ENCODE measurements around the gene UBR4.

Gene UBR4

GRCh38 chr1:19177811-19178210 lies 32.3 kb downstream of the UBR4 start:
- no peak overlapping the region for H3K4me3 ChIP-seq (ENCODE audit: low read length)
- DNase-seq (ENCODE audit: low read depth): no peak
- no peak for TF ChIP-seq CTCF (IDR thresholded peaks at IDR 0.05; ENCODE audit: insufficient read depth, low read depth, low read length, missing control alignments)

GRCh38 chr1:19169642-19170041 lies 40.4 kb downstream of the UBR4 start:
- DNase-seq (ENCODE audit: low read depth): peak; percentile 30
- H3K4me3 ChIP-seq (ENCODE audit: low read length): no peak overlapping the region
- TF ChIP-seq CTCF (IDR thresholded peaks at IDR 0.05; ENCODE audit: insufficient read depth, low read depth, low read length, missing control alignments): no peak

- no peak for TF ChIP-seq CTCF (IDR thresholded peaks at IDR 0.05; ENCODE audit: insufficient read depth, low read depth, low read length, missing control alignments)
- no peak for DNase-seq (ENCODE audit: low read depth)
- no peak overlapping the region for H3K4me3 ChIP-seq (ENCODE audit: low read length)
Observed at GRCh38 chr1:19167140-19167539, 42.9 kb downstream of the UBR4 start.

- TF ChIP-seq CTCF (IDR thresholded peaks at IDR 0.05; ENCODE audit: insufficient read depth, low read depth, low read length, missing control alignments): no peak
- no peak for DNase-seq (ENCODE audit: low read depth)
- no peak overlapping the region for H3K4me3 ChIP-seq (ENCODE audit: low read length)
Observed at GRCh38 chr1:19166066-19166465, 44.0 kb downstream of the UBR4 start.

GRCh38 chr1:19165501-19165900 lies 44.6 kb downstream of the UBR4 start:
- no peak for TF ChIP-seq CTCF (IDR thresholded peaks at IDR 0.05; ENCODE audit: insufficient read depth, low read depth, low read length, missing control alignments)
- DNase-seq (ENCODE audit: low read depth): no peak
- H3K4me3 ChIP-seq (ENCODE audit: low read length): no peak overlapping the region

- no peak for TF ChIP-seq CTCF (IDR thresholded peaks at IDR 0.05; ENCODE audit: insufficient read depth, low read depth, low read length, missing control alignments)
- DNase-seq (ENCODE audit: low read depth): no peak
Observed at GRCh38 chr1:19164274-19165015, 45.6 kb downstream of the UBR4 start.

GRCh38 chr1:19163261-19163660 lies 46.8 kb downstream of the UBR4 start:
- TF ChIP-seq CTCF (IDR thresholded peaks at IDR 0.05; ENCODE audit: insufficient read depth, low read depth, low read length, missing control alignments): no peak
- no peak overlapping the region for H3K4me3 ChIP-seq (ENCODE audit: low read length)
- no peak for DNase-seq (ENCODE audit: low read depth)

More at GRCh38 chr1:19164274-19165015, 45.6 kb downstream of the UBR4 start:
- H3K4me3 ChIP-seq (ENCODE audit: low read length): no peak overlapping the region
